Osteocyte (in vitro differentiated cells): Measurements from ENCODE around the gene LCK. TPM values are rescaled to one million over a fixed set of nuclear protein-coding genes. Genes with fewer than 3 reads are reported as not detected.

Source experiments
- DNase-seq: peaks from one replicate; pipeline ENCODE4 v3.0.0; 2021; ENCODE audit warnings: mixed read lengths; ENCODE audit not compliant: unreplicated experiment; ENCODE audit errors: extremely low spot score
- H3K27ac Mint-ChIP-seq: one replicate; pipeline ENCODE4 v1.8.0; 2021; ENCODE audit warnings: mild to moderate bottlenecking, mixed read lengths; ENCODE audit not compliant: unreplicated experiment
- H3K27me3 Mint-ChIP-seq: one replicate; pipeline ENCODE4 v1.8.0; 2021; ENCODE audit warnings: mixed read lengths; ENCODE audit not compliant: unreplicated experiment
- H3K36me3 Mint-ChIP-seq: one replicate; pipeline ENCODE4 v1.8.0; 2021; ENCODE audit warnings: mixed read lengths; ENCODE audit not compliant: unreplicated experiment
- H3K4me1 Mint-ChIP-seq: one replicate; pipeline ENCODE4 v1.8.0; 2021; ENCODE audit warnings: mixed read lengths; ENCODE audit not compliant: unreplicated experiment
- H3K4me3 Mint-ChIP-seq: one replicate; pipeline ENCODE4 v1.8.0; 2021; ENCODE audit warnings: mild to moderate bottlenecking, moderate library complexity, mixed read lengths; ENCODE audit not compliant: unreplicated experiment
- H3K9me3 Mint-ChIP-seq: one replicate; pipeline ENCODE4 v1.8.0; 2021; ENCODE audit warnings: mixed read lengths; ENCODE audit not compliant: unreplicated experiment
- CTCF ChIP-seq: fragments of 200-600 bp; sonication (generic); IDR thresholded peaks from 2 replicates; pipeline ENCODE4 v1.5.0; 2021; ENCODE audit warnings: antibody characterized with exemption, mild to moderate bottlenecking, moderate library complexity
- total RNA-seq: library from RNA; stranded (reverse); gene quantifications from 2 replicates; pipeline ENCODE4 v1.2.1, GENCODE V29; 2021

The LCK gene
- total RNA-seq, 1 donor from 2014 or later = not detected

- H3K27ac Mint-ChIP-seq = no peak overlapping the region
- TF ChIP-seq CTCF = no peak
Observed at GRCh38 chr1:32231843-32232432, 19.1 kb upstream of the LCK start.

GRCh38 chr1:32232558-32233304 lies 18.3 kb upstream of the LCK start:
- H3K36me3 Mint-ChIP-seq = peaks cover 19% of the 10 kb centered on the region
- H3K4me3 Mint-ChIP-seq = no peak overlapping the region
- no peak for TF ChIP-seq CTCF
- no peak for DNase-seq
- no peaks in the 10 kb centered on the region for H3K9me3 Mint-ChIP-seq
- H3K27me3 Mint-ChIP-seq = no peaks in the 10 kb centered on the region
- H3K27ac Mint-ChIP-seq = no peak overlapping the region
- peaks cover 10% of the 10 kb centered on the region for H3K4me1 Mint-ChIP-seq

More at GRCh38 chr1:32231843-32232432, 19.1 kb upstream of the LCK start:
- H3K4me1 Mint-ChIP-seq = peaks cover 10% of the 10 kb centered on the region
- H3K36me3 Mint-ChIP-seq = peaks cover 24% of the 10 kb centered on the region
- H3K27me3 Mint-ChIP-seq = no peaks in the 10 kb centered on the region
- DNase-seq = no peak
- no peak overlapping the region for H3K4me3 Mint-ChIP-seq
- H3K9me3 Mint-ChIP-seq = no peaks in the 10 kb centered on the region

GRCh38 chr1:32234792-32235191 lies 16.3 kb upstream of the LCK start:
- no peak for DNase-seq
- H3K4me3 Mint-ChIP-seq = no peak overlapping the region
- no peak overlapping the region for H3K27ac Mint-ChIP-seq
- H3K36me3 Mint-ChIP-seq = peaks cover 7% of the 10 kb centered on the region
- H3K4me1 Mint-ChIP-seq = peaks cover 10% of the 10 kb centered on the region
- TF ChIP-seq CTCF = no peak
- H3K27me3 Mint-ChIP-seq = no peaks in the 10 kb centered on the region
- H3K9me3 Mint-ChIP-seq = no peaks in the 10 kb centered on the region

- no peaks in the 10 kb centered on the region for H3K9me3 Mint-ChIP-seq
- peaks cover 31% of the 10 kb centered on the region for H3K4me1 Mint-ChIP-seq
- H3K27ac Mint-ChIP-seq = no peak overlapping the region
- DNase-seq = no peak
- H3K4me3 Mint-ChIP-seq = peak overlapping the region; percentile 88
- no peak for TF ChIP-seq CTCF
- H3K36me3 Mint-ChIP-seq = no peaks in the 10 kb centered on the region
- H3K27me3 Mint-ChIP-seq = no peaks in the 10 kb centered on the region
Observed at GRCh38 chr1:32239337-32239736, 11.7 kb upstream of the LCK start.

- H3K27ac Mint-ChIP-seq = no peak overlapping the region
- no peak for TF ChIP-seq CTCF
- no peak for DNase-seq
- H3K36me3 Mint-ChIP-seq = no peaks in the 10 kb centered on the region
- H3K4me1 Mint-ChIP-seq = peaks cover 31% of the 10 kb centered on the region
- H3K27me3 Mint-ChIP-seq = no peaks in the 10 kb centered on the region
- H3K9me3 Mint-ChIP-seq = no peaks in the 10 kb centered on the region
- H3K4me3 Mint-ChIP-seq = peak overlapping the region; percentile 88
Observed at GRCh38 chr1:32239790-32240139, 11.3 kb upstream of the LCK start.
